ENCODE results near the gene CAPZA1.
A peak's percentile ranks its signal among the peaks of the same experiment; 100 is the strongest.
"Not testable (repeated sequence)": the region's sequence is repeated elsewhere in the genome, so short reads cannot be mapped to it uniquely, and the experiment has no call there.

The CAPZA1 gene

GRCh38 chr1:112605633-112606327 is 13.9 kb upstream of the CAPZA1 start:
- Histone ChIP-seq H3K27ac (ENCODE audit: low read depth, low read length) (no peak overlapping the region), H3K4me3 (ENCODE audit: low read length) (no peak overlapping the region), H3K9ac (ENCODE audit: low read length) (no peak overlapping the region), H3K27me3 (ENCODE audit: control insufficient read depth, insufficient read depth, low read length) (no peaks in the 10 kb centered on the region), H3K4me1 (ENCODE audit: control insufficient read depth, insufficient read depth, low read length) (no peaks in the 10 kb centered on the region), H3K36me3 (ENCODE audit: control insufficient read depth, insufficient read depth, low read length) (peaks cover 6% of the 10 kb centered on the region)

GRCh38 chr1:112614460-112615065 is 5.1 kb upstream of the CAPZA1 start:
- Histone ChIP-seq H3K4me1 (ENCODE audit: control insufficient read depth, insufficient read depth, low read length) (peaks cover 7% of the 10 kb centered on the region), H3K4me3 (ENCODE audit: low read length) (no peak overlapping the region), H3K36me3 (ENCODE audit: control insufficient read depth, insufficient read depth, low read length) (peaks cover 12% of the 10 kb centered on the region), H3K27ac (ENCODE audit: low read depth, low read length) (no peak overlapping the region), H3K9ac (ENCODE audit: low read length) (no peak overlapping the region), H3K27me3 (ENCODE audit: control insufficient read depth, insufficient read depth, low read length) (no peaks in the 10 kb centered on the region)

- Histone ChIP-seq H3K36me3 (ENCODE audit: control insufficient read depth, insufficient read depth, low read length) (peaks cover 4% of the 10 kb centered on the region), H3K4me3 (ENCODE audit: low read length) (peak overlapping the region; percentile 100), H3K27ac (ENCODE audit: low read depth, low read length) (peak overlapping the region; percentile 98), H3K9ac (ENCODE audit: low read length) (peak overlapping the region; percentile 100), H3K27me3 (ENCODE audit: control insufficient read depth, insufficient read depth, low read length) (no peaks in the 10 kb centered on the region), H3K4me1 (ENCODE audit: control insufficient read depth, insufficient read depth, low read length) (peaks cover 12% of the 10 kb centered on the region)
Measured at GRCh38 chr1:112618114-112618720, 1.4 kb upstream of the CAPZA1 start.

- no peaks in the 10 kb centered on the region for H3K27me3 ChIP-seq (ENCODE audit: control insufficient read depth, insufficient read depth, low read length)
- H3K27ac ChIP-seq (ENCODE audit: low read depth, low read length), result peak within 1 kb of the TSS; percentile 98
- peaks cover 4% of the 10 kb centered on the region for H3K36me3 ChIP-seq (ENCODE audit: control insufficient read depth, insufficient read depth, low read length)
- peak within 1 kb of the TSS; percentile 100 for H3K9ac ChIP-seq (ENCODE audit: low read length)
- peak within 1 kb of the TSS; percentile 100 for H3K4me3 ChIP-seq (ENCODE audit: low read length)
- H3K4me1 ChIP-seq (ENCODE audit: control insufficient read depth, insufficient read depth, low read length), result peaks cover 12% of the 10 kb centered on the region
Measured at GRCh38 chr1:112618721-112619517, 713 bp upstream of the CAPZA1 start, which contains the start of gene ST7L. TSS of gene ST7L (minus strand) at chr1:112619141. CDS start at chr1:112619113, 28 bp downstream.

GRCh38 chr1:112620377-112620695 is 704 bp downstream of the CAPZA1 start:
- Histone ChIP-seq H3K9ac (ENCODE audit: low read length) (peak overlapping the region; percentile 100), H3K27me3 (ENCODE audit: control insufficient read depth, insufficient read depth, low read length) (no peaks in the 10 kb centered on the region), H3K36me3 (ENCODE audit: control insufficient read depth, insufficient read depth, low read length) (peaks cover 3% of the 10 kb centered on the region), H3K4me1 (ENCODE audit: control insufficient read depth, insufficient read depth, low read length) (peaks cover 12% of the 10 kb centered on the region), H3K4me3 (ENCODE audit: low read length) (peak overlapping the region; percentile 100), H3K27ac (ENCODE audit: low read depth, low read length) (peak overlapping the region; percentile 98)

- H3K4me3 ChIP-seq (ENCODE audit: low read length); H3K9ac ChIP-seq (ENCODE audit: low read length); H3K27ac ChIP-seq (ENCODE audit: low read depth, low read length); H3K36me3 ChIP-seq (ENCODE audit: control insufficient read depth, insufficient read depth, low read length); H3K27me3 ChIP-seq (ENCODE audit: control insufficient read depth, insufficient read depth, low read length); H3K4me1 ChIP-seq (ENCODE audit: control insufficient read depth, insufficient read depth, low read length): not testable (repeated sequence)
Measured at GRCh38 chr1:112624493-112624892, 4.9 kb downstream of the CAPZA1 start.

- no peaks in the 10 kb centered on the region for H3K36me3 ChIP-seq (ENCODE audit: control insufficient read depth, insufficient read depth, low read length)
- peaks cover 2% of the 10 kb centered on the region for H3K4me1 ChIP-seq (ENCODE audit: control insufficient read depth, insufficient read depth, low read length)
- no peak overlapping the region for H3K9ac ChIP-seq (ENCODE audit: low read length)
- no peak overlapping the region for H3K4me3 ChIP-seq (ENCODE audit: low read length)
- no peak overlapping the region for H3K27ac ChIP-seq (ENCODE audit: low read depth, low read length)
- no peaks in the 10 kb centered on the region for H3K27me3 ChIP-seq (ENCODE audit: control insufficient read depth, insufficient read depth, low read length)
Measured at GRCh38 chr1:112625696-112626095, 6.1 kb downstream of the CAPZA1 start.

- H3K36me3 ChIP-seq (ENCODE audit: control insufficient read depth, insufficient read depth, low read length), result no peaks in the 10 kb centered on the region
- H3K27me3 ChIP-seq (ENCODE audit: control insufficient read depth, insufficient read depth, low read length), result no peaks in the 10 kb centered on the region
- H3K9ac ChIP-seq (ENCODE audit: low read length), result no peak overlapping the region
- H3K4me3 ChIP-seq (ENCODE audit: low read length), result no peak overlapping the region
- no peak overlapping the region for H3K27ac ChIP-seq (ENCODE audit: low read depth, low read length)
- no peaks in the 10 kb centered on the region for H3K4me1 ChIP-seq (ENCODE audit: control insufficient read depth, insufficient read depth, low read length)
Measured at GRCh38 chr1:112626193-112626592, 6.6 kb downstream of the CAPZA1 start.

- Histone ChIP-seq H3K36me3 (ENCODE audit: control insufficient read depth, insufficient read depth, low read length) (no peaks in the 10 kb centered on the region), H3K27ac (ENCODE audit: low read depth, low read length) (no peak overlapping the region), H3K9ac (ENCODE audit: low read length) (no peak overlapping the region), H3K4me1 (ENCODE audit: control insufficient read depth, insufficient read depth, low read length) (no peaks in the 10 kb centered on the region), H3K27me3 (ENCODE audit: control insufficient read depth, insufficient read depth, low read length) (no peaks in the 10 kb centered on the region), H3K4me3 (ENCODE audit: low read length) (no peak overlapping the region)
Measured at GRCh38 chr1:112626887-112627286, 7.3 kb downstream of the CAPZA1 start.

GRCh38 chr1:112628516-112628915 is 8.9 kb downstream of the CAPZA1 start:
- no peaks in the 10 kb centered on the region for H3K27me3 ChIP-seq (ENCODE audit: control insufficient read depth, insufficient read depth, low read length)
- no peak overlapping the region for H3K4me3 ChIP-seq (ENCODE audit: low read length)
- H3K9ac ChIP-seq (ENCODE audit: low read length), result no peak overlapping the region
- H3K4me1 ChIP-seq (ENCODE audit: control insufficient read depth, insufficient read depth, low read length), result no peaks in the 10 kb centered on the region
- H3K27ac ChIP-seq (ENCODE audit: low read depth, low read length), result no peak overlapping the region
- no peaks in the 10 kb centered on the region for H3K36me3 ChIP-seq (ENCODE audit: control insufficient read depth, insufficient read depth, low read length)

GRCh38 chr1:112629256-112629655 is 9.6 kb downstream of the CAPZA1 start:
- Histone ChIP-seq H3K36me3 (ENCODE audit: control insufficient read depth, insufficient read depth, low read length) (no peaks in the 10 kb centered on the region), H3K4me3 (ENCODE audit: low read length) (no peak overlapping the region), H3K27me3 (ENCODE audit: control insufficient read depth, insufficient read depth, low read length) (no peaks in the 10 kb centered on the region), H3K27ac (ENCODE audit: low read depth, low read length) (no peak overlapping the region), H3K9ac (ENCODE audit: low read length) (no peak overlapping the region), H3K4me1 (ENCODE audit: control insufficient read depth, insufficient read depth, low read length) (no peaks in the 10 kb centered on the region)

GRCh38 chr1:112633628-112634027 is 14.0 kb downstream of the CAPZA1 start:
- Histone ChIP-seq H3K27me3 (ENCODE audit: control insufficient read depth, insufficient read depth, low read length) (no peaks in the 10 kb centered on the region), H3K36me3 (ENCODE audit: control insufficient read depth, insufficient read depth, low read length) (no peaks in the 10 kb centered on the region), H3K27ac (ENCODE audit: low read depth, low read length) (no peak overlapping the region), H3K9ac (ENCODE audit: low read length) (no peak overlapping the region), H3K4me1 (ENCODE audit: control insufficient read depth, insufficient read depth, low read length) (peaks cover 9% of the 10 kb centered on the region), H3K4me3 (ENCODE audit: low read length) (no peak overlapping the region)

Data from rectal smooth muscle tissue (tissue), 1 donor.